Umbilical cord (tissue), 2 donors: ENCODE measurements around the gene BARHL1. TPM values are rescaled to one million over a fixed set of nuclear protein-coding genes. Genes with fewer than 3 reads are reported as not detected.

Experiments used
- DNase-seq: peaks from one replicate; pipeline ENCODE4 v3.0.0-alpha.2; 2015; ENCODE audit warnings: low spot score
- total RNA-seq: library from RNA; depleted of rRNA; stranded (reverse); fragments of >200 nt; gene quantifications from one replicate; pipeline ENCODE4 v1.2.3, GENCODE V29; 2014; ENCODE audit warnings: low replicate concordance; ENCODE audit not compliant: insufficient read depth

The BARHL1 gene
- total RNA-seq, 1 donor from 2014 or later, result not detected

DNA sequence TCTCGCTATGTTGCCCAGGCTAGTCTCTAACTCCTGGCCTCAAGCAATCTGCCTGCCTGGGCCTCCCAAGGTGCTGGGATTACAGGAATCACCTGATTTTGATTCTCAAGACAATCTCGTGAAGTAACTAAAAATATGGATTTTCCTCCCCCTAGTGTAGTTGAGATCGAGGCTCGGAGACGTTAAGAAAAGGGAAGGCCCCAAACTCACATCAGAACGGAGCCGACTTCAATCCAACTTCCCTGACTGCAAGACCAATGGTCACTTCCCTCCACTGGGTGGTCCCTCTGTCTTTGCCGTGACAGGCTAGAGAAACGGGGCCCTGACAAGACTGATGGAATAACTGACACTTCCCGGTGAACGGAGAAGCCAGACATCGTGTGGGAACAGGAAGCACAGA is 28.3 kb downstream of the BARHL1 start:
- DNase-seq, result no peak

DNA sequence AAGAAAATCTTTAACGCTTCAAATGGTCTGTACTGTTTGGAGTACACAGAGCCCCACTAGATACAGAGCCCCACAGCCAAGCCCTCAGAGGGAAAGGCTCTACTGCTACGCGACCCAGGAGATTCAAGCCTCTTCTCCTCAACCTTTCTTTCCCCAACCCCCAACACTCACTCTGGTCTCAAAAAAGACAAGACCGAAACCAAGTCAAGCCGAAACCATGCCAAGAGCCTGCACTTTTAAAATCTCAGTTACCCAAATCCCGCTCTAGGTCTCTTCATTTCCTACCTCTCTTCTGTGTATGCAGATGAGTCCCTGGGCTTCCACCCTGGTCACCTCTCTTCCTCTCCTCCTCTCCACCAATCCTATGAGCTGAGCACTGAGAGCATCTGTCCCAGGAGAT is 31.9 kb downstream of the BARHL1 start:
- no peak for DNase-seq

- no peak for DNase-seq
These were observed 33.4 kb downstream of the BARHL1 start for GRCh38 chr9:132615774-132616173.

DNA sequence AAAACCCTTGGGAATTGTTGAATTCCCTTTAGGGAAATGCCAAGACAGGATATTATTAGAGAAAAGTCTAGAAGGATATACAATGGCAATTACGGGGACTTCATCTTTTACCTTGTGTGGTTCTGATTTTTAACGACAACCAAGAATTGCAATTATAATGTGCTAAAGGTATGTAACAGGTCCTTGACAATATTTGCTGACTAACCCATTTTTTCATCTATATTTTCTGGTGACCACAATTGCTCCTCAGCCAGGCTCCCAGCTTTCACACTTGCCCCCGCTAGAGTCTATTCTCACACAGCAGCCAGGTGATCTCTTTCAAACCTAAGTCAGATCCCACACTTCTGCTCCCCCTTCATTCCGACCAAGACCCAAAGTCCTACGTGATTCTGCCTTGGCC is 34.3 kb downstream of the BARHL1 start:
- DNase-seq, result no peak

DNA sequence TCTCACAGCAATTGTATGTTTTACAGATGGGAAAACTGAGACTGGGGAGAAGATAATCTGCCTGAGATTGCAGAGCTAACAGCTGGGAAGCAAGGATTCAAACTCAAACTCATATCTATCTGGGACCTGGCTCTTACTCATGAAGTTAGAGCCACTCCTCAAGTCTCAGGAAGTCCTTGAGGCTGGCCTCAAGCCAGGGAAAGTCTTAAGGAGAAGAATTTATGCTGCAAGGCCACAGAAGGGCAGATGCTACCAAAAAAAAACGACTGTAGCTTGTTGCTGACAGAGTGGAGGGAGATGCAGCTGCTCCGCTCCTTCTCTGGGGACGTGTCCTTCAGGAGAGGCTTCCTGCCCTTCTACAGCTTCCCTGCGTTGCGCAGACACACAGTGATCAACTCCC is 39.8 kb downstream of the BARHL1 start:
- DNase-seq, result peak; percentile 24

DNA sequence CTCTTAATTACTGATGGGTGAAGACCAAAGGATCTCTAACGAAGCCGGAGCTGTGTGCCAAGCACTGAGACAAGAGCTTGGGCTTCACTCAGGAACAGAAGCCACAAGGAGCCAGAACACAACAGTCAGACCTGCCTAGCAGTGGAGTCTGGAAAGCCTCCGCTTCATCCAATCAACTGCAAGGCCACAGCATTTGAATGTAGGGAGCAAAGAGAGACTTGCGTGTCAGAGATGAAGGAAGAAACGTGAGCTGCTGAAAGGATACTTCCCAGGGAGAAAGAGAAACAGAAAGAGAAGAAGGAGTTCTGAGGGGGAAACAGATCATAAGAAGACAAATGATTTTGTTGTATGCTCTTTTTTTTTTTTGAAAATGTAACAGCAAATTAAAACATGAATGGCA is 43.9 kb downstream of the BARHL1 start:
- DNase-seq, result no peak

GRCh38 chr9:132627106-132627505 is 44.7 kb downstream of the BARHL1 start:
- DNase-seq, result no peak

- no peak for DNase-seq
These were observed 45.2 kb downstream of the BARHL1 start for GRCh38 chr9:132627594-132627993.

DNA sequence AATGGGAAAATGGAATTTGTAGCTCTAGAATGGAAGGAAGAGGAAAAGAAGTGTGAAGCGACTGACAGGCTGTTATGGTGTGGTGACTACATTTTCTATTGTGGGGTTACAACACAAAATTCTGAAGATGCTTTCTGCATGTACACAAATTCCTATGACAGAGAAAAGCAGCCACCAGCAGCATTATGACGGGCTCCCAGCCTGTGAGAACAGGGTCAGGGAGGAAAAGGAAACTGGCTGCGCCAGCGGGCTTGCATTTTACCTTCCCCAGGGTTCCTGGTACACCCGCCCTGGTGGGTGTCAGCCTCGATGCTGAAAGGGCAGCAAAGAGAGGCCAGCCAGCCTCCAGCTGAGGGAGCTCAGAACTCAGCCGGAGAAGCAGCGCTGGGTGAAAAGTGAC is 46.3 kb downstream of the BARHL1 start:
- no peak for DNase-seq

- DNase-seq, result no peak
These were observed 47.7 kb downstream of the BARHL1 start for GRCh38 chr9:132630116-132630515.

GRCh38 chr9:132630811-132631210 is 48.4 kb downstream of the BARHL1 start:
- DNase-seq, result no peak

GRCh38 chr9:132631280-132631679 is 48.9 kb downstream of the BARHL1 start:
- DNase-seq, result no peak

- DNase-seq, result peak; percentile 9
These were observed 49.3 kb downstream of the BARHL1 start for GRCh38 chr9:132631685-132632084.

- no peak for DNase-seq
These were observed 50.2 kb downstream of the BARHL1 start for GRCh38 chr9:132632413-132633129.

GRCh38 chr9:132634327-132634726 is 51.9 kb downstream of the BARHL1 start:
- DNase-seq, result no peak

DNA sequence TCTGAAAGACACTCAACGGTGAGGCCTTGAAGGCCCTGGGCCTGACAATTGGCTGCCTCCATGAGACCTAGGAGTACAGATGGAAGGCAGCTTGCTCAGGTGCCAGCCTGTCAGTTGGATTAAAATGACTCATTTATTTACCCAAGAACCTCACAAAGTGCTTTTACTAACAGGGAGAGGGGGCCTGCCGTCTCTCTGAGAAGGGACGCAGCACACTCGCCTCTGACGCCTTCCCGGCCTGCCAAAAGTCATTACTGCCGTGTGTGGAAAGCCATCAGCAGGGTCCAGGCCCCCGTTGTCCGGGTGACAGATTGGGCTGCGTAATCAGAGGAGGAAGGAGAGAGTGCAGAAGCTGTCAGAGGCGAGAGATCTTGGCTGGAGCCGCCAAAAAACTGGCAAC is 54.9 kb downstream of the BARHL1 start:
- no peak for DNase-seq

DNA sequence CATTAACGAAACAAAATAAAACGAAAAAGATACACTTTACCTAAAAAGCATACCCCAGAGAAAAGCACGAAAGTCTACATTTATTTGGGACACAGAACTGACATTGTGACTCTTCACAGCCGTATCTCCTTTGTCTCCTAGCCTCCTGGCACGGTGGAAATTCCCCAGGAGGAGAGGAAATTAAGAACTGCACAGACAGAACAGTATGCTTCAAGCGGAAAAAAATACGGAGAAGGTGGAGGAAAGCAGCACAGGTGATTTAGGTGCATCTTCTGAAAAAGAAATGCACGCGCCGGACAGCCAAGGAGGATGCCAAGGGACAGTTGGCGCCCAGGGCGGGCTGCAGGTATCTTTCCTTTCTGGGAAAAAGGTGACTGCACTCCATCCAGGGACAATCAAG is 55.4 kb downstream of the BARHL1 start:
- DNase-seq, result no peak

GRCh38 chr9:132638240-132638639 is 55.8 kb downstream of the BARHL1 start:
- no peak for DNase-seq

DNA sequence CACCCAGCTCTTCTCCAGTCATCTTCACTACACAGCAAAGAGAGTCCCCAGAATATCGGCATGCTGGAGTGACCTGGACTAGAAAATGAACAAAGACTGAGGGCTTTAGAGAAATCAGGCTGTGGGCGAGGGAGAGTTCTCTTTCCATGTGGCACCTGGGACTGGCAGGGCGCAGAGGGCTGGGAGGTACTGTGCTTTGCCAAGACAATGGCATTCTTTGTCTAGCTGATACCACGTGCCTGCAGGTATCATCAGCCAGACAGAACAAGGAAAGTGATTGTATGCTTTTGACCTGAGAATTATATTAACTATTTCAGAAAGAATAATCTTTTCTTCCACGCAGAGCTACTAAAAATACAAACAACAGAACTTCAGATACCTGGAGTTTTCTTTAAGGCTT is 56.9 kb downstream of the BARHL1 start:
- DNase-seq, result no peak

Other genes starting within 250 kb of the BARHL1 start
- gene SETX, start 227.6 kb upstream of the BARHL1 start, total RNA-seq, result 43.1 TPM
- 25.3 TPM for gene TTF1, start 175.8 kb upstream of the BARHL1 start, total RNA-seq
- not detected for gene CFAP77, start 172.4 kb upstream of the BARHL1 start, total RNA-seq
- gene DDX31, start 87.4 kb downstream of the BARHL1 start, total RNA-seq, result 15.4 TPM
- 10.6 TPM for gene GTF3C4, start 87.9 kb downstream of the BARHL1 start, total RNA-seq